ENCODE data around the gene FSTL5. TPM values are rescaled to one million over a fixed set of nuclear protein-coding genes. Genes with fewer than 3 reads are reported as not detected.

The FSTL5 gene
- total and polyA plus RNA-seq, 2 of the 8 experiments (the other 6 are each of a cell fraction or from before 2014, with no cell fraction given): 0.09 to 0.32 TPM

DNA sequence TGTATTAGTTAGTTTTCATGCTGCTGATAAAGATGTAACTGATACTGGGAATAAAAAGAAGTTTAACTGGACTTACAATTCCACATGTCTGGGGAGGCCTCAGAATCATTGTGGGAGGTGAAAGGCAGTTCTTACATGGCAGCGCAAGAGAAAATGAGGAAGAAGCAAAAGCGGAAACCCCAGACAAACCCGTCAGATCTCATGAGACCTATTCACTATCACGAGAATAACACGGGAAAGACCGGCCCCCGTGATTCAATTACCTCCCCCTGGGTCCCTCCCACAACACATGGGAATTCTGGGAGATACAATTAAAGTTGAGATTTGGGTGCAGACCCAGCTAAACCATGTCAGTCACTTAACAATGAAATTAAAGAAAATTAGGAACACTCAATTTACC lies 499.1 kb downstream of the FSTL5 start:
- Histone ChIP-seq H3K9me3 (ENCODE audit: insufficient read depth in 2 of 2, low read depth in 1 of 2, low read length in 1 of 2) (no peaks in the 10 kb centered on the region), H3K27ac (ENCODE audit: low read depth, low read length) (no peak overlapping the region), H3K56ac (replicated peaks; ENCODE audit: insufficient read length, low read depth, low read length) (no peak overlapping the region), H3K4me3 (ENCODE audit: extremely low read depth in 1 of 4, insufficient read depth in 2 of 4, low read depth in 3 of 4, low read length in 4 of 4) (no peak overlapping the region), H3K23me2 (ENCODE audit: low read depth, low read length) (no peaks in the 10 kb centered on the region), H3K4me1 (replicated peaks in 1 of 4; ENCODE audit: control insufficient read depth in 3 of 4, insufficient read depth in 4 of 4, low read length in 3 of 4) (no peaks in the 10 kb centered on the region), H3K23ac (ENCODE audit: insufficient read length) (no peak overlapping the region), H2BK5ac (ENCODE audit: low read depth, low read length) (no peak overlapping the region), H4K20me1 (replicated peaks in 1 of 2; ENCODE audit: control insufficient read depth in 1 of 2, insufficient read depth in 2 of 2, low read length in 2 of 2) (no peaks in the 10 kb centered on the region), H3K18ac (ENCODE audit: extremely low read depth, low read length) (no peak overlapping the region), H3K79me1 (ENCODE audit: low read depth, low read length) (no peaks in the 10 kb centered on the region), H2BK12ac (ENCODE audit: low read depth, low read length) (no peak overlapping the region), H4K8ac (ENCODE audit: extremely low read depth, insufficient read depth, low read length) (no peak overlapping the region), H2BK120ac (replicated peaks; ENCODE audit: low read depth, low read length) (no peak overlapping the region), H3K79me2 (ENCODE audit: control insufficient read depth in 1 of 2, insufficient read depth in 2 of 2, low read length in 2 of 2) (no peaks in the 10 kb centered on the region), H2AK5ac (ENCODE audit: low read depth, low read length) (no peak overlapping the region), H2BK15ac (ENCODE audit: low read length) (no peak overlapping the region), H3K14ac (ENCODE audit: insufficient read length) (no peak overlapping the region), H2BK20ac (ENCODE audit: low read length) (no peak overlapping the region), H2AFZ (ENCODE audit: low read length) (no peak overlapping the region), H4K5ac (ENCODE audit: insufficient read length, low read depth, low read length) (no peak overlapping the region), H3K27me3 (replicated peaks in 1 of 4; ENCODE audit: control insufficient read depth in 3 of 4, extremely low read depth in 1 of 4, insufficient read depth in 3 of 4, low read length in 3 of 4) (no peaks in the 10 kb centered on the region), H3K9ac (replicated peaks in 1 of 4; ENCODE audit: extremely low read depth in 1 of 4, low read depth in 3 of 4, low read length in 3 of 4) (no peak overlapping the region), H3K4ac (replicated peaks; ENCODE audit: insufficient read length, low read depth, low read length) (no peak overlapping the region), H3K4me2 (ENCODE audit: insufficient read depth in 1 of 2, low read depth in 2 of 2, low read length in 2 of 2) (no peak overlapping the region), H4K91ac (replicated peaks; ENCODE audit: insufficient read length, low read length) (no peak overlapping the region), H3K36me3 (ENCODE audit: control insufficient read depth in 2 of 4, insufficient read depth in 4 of 4, low read length in 3 of 4) (no peaks in the 10 kb centered on the region)
- no peak for DNase-seq (ENCODE audit: low read depth in 1 of 2, low spot score in 2 of 2)
- CTCF ChIA-PET (ENCODE audit: partially characterized antibody): no interaction called here
- WGBS, 2 experiments (ENCODE audit: extremely low coverage in 1 of 2, insufficient coverage in 1 of 2, insufficient read length in 1 of 2, insufficient replicate concordance in 2 of 2, low coverage in 1 of 2, low lambda C conversion rate in 2 of 2, missing lambda C conversion rate in 1 of 2): 96% methylated on average over 7 of the region's 7 CpGs; no CpG with 5 or more reads in 1 of the 2 experiments
- TF ChIP-seq SIX5 (IDR thresholded peaks at IDR 0.05; ENCODE audit: low read depth, low read length) (no peak), SUZ12 (IDR thresholded peaks at IDR 0.05; ENCODE audit: low read length) (no peak), JUN (IDR thresholded peaks at IDR 0.05; ENCODE audit: low read depth, low read length) (no peak), TAF7 (optimal IDR thresholded peaks at IDR 0.05; ENCODE audit: borderline replicate concordance, low read depth, low read length) (no peak), RXRA (IDR thresholded peaks at IDR 0.05; ENCODE audit: insufficient read depth, low read depth, low read length) (no peak), KDM5A (IDR thresholded peaks at IDR 0.05; ENCODE audit: low read length) (no peak), PHF8 (conservative IDR thresholded peaks at IDR 0.05; ENCODE audit: low read depth, low read length) (no peak), MAFK (IDR thresholded peaks at IDR 0.05; ENCODE audit: low read depth, low read length) (no peak), CBX8 (IDR thresholded peaks at IDR 0.05; ENCODE audit: borderline replicate concordance, low read depth, low read length) (no peak), SP1 (IDR thresholded peaks at IDR 0.05; ENCODE audit: low read depth, low read length) (no peak)
- TF ChIP-seq, protein P1, sequence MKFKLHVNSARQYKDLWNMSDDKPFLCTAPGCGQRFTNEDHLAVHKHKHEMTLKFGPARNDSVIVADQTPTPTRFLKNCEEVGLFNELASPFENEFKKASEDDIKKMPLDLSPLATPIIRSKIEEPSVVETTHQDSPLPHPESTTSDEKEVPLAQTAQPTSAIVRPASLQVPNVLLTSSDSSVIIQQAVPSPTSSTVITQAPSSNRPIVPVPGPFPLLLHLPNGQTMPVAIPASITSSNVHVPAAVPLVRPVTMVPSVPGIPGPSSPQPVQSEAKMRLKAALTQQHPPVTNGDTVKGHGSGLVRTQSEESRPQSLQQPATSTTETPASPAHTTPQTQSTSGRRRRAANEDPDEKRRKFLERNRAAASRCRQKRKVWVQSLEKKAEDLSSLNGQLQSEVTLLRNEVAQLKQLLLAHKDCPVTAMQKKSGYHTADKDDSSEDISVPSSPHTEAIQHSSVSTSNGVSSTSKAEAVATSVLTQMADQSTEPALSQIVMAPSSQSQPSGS (IDR thresholded peaks at IDR 0.05; ENCODE audit: low read length): no peak
- POLR2A ChIA-PET (ENCODE audit: partially characterized antibody): no interaction called here
- FAIRE-seq: no peak

Measured in H1 (cell line).